ENCODE results near the gene C1orf21. TPM values are rescaled to one million over a fixed set of nuclear protein-coding genes. Genes with fewer than 3 reads are reported as not detected.
A peak's percentile ranks its signal among the peaks of the same experiment; 100 is the strongest.

Gene C1orf21
- total RNA-seq, 1 donor from 2014 or later, result 16.7 TPM

DNA sequence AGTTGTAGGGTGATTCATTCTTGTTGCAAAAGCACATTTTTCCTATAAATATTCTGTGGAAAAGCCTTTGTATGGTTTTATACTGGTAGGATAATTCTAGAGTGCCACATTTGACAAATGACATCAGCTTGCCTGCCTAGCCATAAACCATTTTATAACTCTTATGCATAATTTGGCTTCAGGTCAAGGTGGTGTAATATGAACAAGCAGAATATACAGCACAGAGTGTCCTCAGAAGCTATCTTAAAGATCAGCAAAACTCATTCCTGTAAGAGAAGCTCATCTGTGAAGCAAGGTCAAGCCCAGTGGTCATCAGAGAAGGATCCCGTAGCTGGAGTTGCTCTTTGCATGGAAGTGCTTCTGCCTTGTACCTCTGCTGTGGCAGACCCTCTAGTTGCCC lies 24.0 kb upstream of the C1orf21 start:
- H3K36me3 ChIP-seq (ENCODE audit: control insufficient read depth in 3 of 3, insufficient read depth in 3 of 3, low read length in 3 of 3), result no peaks in the 10 kb centered on the region
- H3K9ac ChIP-seq (ENCODE audit: low read depth in 1 of 3, low read length in 3 of 3), result no peak overlapping the region
- no peaks in the 10 kb centered on the region for H3K9me3 ChIP-seq (ENCODE audit: control insufficient read depth in 3 of 3, low read length in 3 of 3)
- no peak overlapping the region for H3K4me3 ChIP-seq (ENCODE audit: low read length in 3 of 3)
- H3K27ac ChIP-seq (ENCODE audit: low read depth, low read length), result no peak overlapping the region
- peaks cover 0 to 13% (median 3%) of the 10 kb centered on the region in 3 donors for H3K4me1 ChIP-seq (ENCODE audit: control insufficient read depth in 3 of 3, insufficient read depth in 3 of 3, low read length in 3 of 3)
- no peaks in the 10 kb centered on the region for H3K27me3 ChIP-seq (ENCODE audit: control insufficient read depth in 3 of 3, insufficient read depth in 3 of 3, low read length in 3 of 3)

DNA sequence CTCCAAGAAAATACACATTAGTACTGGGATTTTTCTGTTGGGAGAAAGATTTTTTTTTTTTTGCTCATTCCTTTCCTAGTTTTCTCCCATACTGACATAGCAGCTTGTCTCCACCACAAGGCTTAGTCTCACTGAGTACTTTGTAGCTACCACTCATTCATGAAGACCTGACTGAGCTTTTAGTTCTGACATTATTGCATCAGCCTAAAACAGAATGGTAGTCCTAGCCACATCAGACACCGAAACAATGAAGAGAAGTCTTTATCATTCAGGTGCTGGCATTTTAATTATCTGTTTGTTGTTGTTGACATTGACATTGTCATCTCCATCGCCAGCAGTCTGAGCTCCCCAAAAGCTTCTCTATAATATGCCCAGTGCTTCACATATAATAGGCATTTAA lies 21.1 kb upstream of the C1orf21 start:
- no peaks in the 10 kb centered on the region for H3K9me3 ChIP-seq (ENCODE audit: control insufficient read depth in 3 of 3, low read length in 3 of 3)
- H3K27ac ChIP-seq (ENCODE audit: low read depth, low read length), result no peak overlapping the region
- no peaks in the 10 kb centered on the region for H3K36me3 ChIP-seq (ENCODE audit: control insufficient read depth in 3 of 3, insufficient read depth in 3 of 3, low read length in 3 of 3)
- peaks cover 0 to 19% (median 7%) of the 10 kb centered on the region in 3 donors for H3K4me1 ChIP-seq (ENCODE audit: control insufficient read depth in 3 of 3, insufficient read depth in 3 of 3, low read length in 3 of 3)
- H3K27me3 ChIP-seq (ENCODE audit: control insufficient read depth in 3 of 3, insufficient read depth in 3 of 3, low read length in 3 of 3), result no peaks in the 10 kb centered on the region
- no peak overlapping the region for H3K9ac ChIP-seq (ENCODE audit: low read depth in 1 of 3, low read length in 3 of 3)
- H3K4me3 ChIP-seq (ENCODE audit: low read length in 3 of 3), result no peak overlapping the region

DNA sequence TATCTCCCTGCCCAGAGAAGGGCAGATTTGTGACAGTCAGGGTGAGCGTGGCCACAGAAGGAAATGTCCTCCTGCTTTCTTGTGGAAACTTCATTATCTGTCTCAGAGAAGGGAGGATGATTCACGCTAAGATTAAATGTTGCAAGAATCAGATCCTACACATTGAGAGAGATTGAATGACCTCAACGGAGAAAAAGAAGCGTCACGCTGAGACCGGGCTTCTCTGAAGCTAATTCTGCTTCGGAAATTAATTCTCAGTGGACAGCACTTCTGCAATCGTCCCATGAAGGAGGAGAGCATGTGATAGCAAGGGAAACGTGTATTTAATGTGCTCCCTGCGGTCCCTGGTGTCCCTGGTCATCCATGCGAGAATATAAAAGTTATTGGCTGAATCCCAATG lies 19.8 kb upstream of the C1orf21 start:
- H3K4me1 ChIP-seq (ENCODE audit: control insufficient read depth in 3 of 3, insufficient read depth in 3 of 3, low read length in 3 of 3), result peaks cover 0 to 19% (median 7%) of the 10 kb centered on the region in 3 donors
- no peaks in the 10 kb centered on the region for H3K27me3 ChIP-seq (ENCODE audit: control insufficient read depth in 3 of 3, insufficient read depth in 3 of 3, low read length in 3 of 3)
- H3K4me3 ChIP-seq (ENCODE audit: low read length in 3 of 3), result no peak overlapping the region
- no peak overlapping the region for H3K27ac ChIP-seq (ENCODE audit: low read depth, low read length)
- H3K9me3 ChIP-seq (ENCODE audit: control insufficient read depth in 3 of 3, low read length in 3 of 3), result no peaks in the 10 kb centered on the region
- no peak overlapping the region for H3K9ac ChIP-seq (ENCODE audit: low read depth in 1 of 3, low read length in 3 of 3)
- H3K36me3 ChIP-seq (ENCODE audit: control insufficient read depth in 3 of 3, insufficient read depth in 3 of 3, low read length in 3 of 3), result no peaks in the 10 kb centered on the region

GRCh38 chr1:184367427-184368038 lies 19.3 kb upstream of the C1orf21 start:
- Histone ChIP-seq H3K27me3 (ENCODE audit: control insufficient read depth in 3 of 3, insufficient read depth in 3 of 3, low read length in 3 of 3) (no peaks in the 10 kb centered on the region), H3K27ac (ENCODE audit: low read depth, low read length) (no peak overlapping the region), H3K4me1 (ENCODE audit: control insufficient read depth in 3 of 3, insufficient read depth in 3 of 3, low read length in 3 of 3) (peaks cover 0 to 19% (median 7%) of the 10 kb centered on the region in 3 donors), H3K4me3 (ENCODE audit: low read length in 3 of 3) (no peak overlapping the region), H3K9ac (ENCODE audit: low read depth in 1 of 3, low read length in 3 of 3) (no peak overlapping the region), H3K36me3 (ENCODE audit: control insufficient read depth in 3 of 3, insufficient read depth in 3 of 3, low read length in 3 of 3) (no peaks in the 10 kb centered on the region), H3K9me3 (ENCODE audit: control insufficient read depth in 3 of 3, low read length in 3 of 3) (no peaks in the 10 kb centered on the region)

DNA sequence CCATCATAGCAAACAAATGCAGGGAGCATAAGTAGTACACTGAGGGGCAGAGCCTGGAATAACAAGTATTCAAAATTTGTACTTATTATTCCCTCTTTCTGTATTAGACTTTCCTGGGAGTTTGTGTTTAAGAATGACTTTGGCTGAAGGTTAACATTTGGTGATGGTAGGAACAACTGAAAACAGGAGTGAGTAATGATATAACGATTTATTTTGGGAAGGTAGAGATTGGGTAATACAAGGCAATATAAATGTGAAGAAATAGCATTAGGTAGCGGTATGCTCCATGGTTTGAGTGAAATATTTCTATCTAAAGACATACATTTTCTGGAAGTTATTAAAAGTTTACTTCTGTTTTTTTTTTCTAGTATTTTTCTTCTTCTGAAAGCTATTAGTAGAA lies 18.5 kb upstream of the C1orf21 start:
- Histone ChIP-seq H3K4me3 (ENCODE audit: low read length in 3 of 3) (no peak overlapping the region), H3K36me3 (ENCODE audit: control insufficient read depth in 3 of 3, insufficient read depth in 3 of 3, low read length in 3 of 3) (no peaks in the 10 kb centered on the region), H3K9ac (ENCODE audit: low read depth in 1 of 3, low read length in 3 of 3) (no peak overlapping the region), H3K9me3 (ENCODE audit: control insufficient read depth in 3 of 3, low read length in 3 of 3) (no peaks in the 10 kb centered on the region), H3K27ac (ENCODE audit: low read depth, low read length) (peak overlapping the region; percentile 4), H3K4me1 (ENCODE audit: control insufficient read depth in 3 of 3, insufficient read depth in 3 of 3, low read length in 3 of 3) (peaks cover 0 to 12% (median 6%) of the 10 kb centered on the region in 3 donors), H3K27me3 (ENCODE audit: control insufficient read depth in 3 of 3, insufficient read depth in 3 of 3, low read length in 3 of 3) (no peaks in the 10 kb centered on the region)

DNA sequence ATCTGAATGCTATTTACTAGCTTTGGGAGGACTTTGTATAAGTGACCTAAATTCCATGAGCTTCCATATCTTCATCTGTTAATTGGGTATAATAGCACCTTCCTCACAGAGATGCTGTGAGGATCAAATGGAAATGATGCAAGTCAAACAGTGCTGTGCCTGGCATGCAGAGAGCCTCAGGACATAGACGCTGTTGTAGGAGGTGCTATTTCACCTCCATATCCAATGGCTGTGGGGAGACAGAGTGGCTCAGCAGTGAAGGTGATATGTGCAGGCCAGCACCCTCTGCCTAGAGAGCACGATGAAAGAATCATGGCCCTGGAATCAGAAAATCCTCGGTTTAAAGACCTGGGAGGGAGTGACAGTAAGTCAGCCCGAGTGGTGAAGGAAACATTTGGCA lies 16.0 kb upstream of the C1orf21 start:
- H3K36me3 ChIP-seq (ENCODE audit: control insufficient read depth in 3 of 3, insufficient read depth in 3 of 3, low read length in 3 of 3), result no peaks in the 10 kb centered on the region
- H3K27me3 ChIP-seq (ENCODE audit: control insufficient read depth in 3 of 3, insufficient read depth in 3 of 3, low read length in 3 of 3), result no peaks in the 10 kb centered on the region
- H3K27ac ChIP-seq (ENCODE audit: low read depth, low read length), result no peak overlapping the region
- H3K9me3 ChIP-seq (ENCODE audit: control insufficient read depth in 3 of 3, low read length in 3 of 3), result no peaks in the 10 kb centered on the region
- H3K4me1 ChIP-seq (ENCODE audit: control insufficient read depth in 3 of 3, insufficient read depth in 3 of 3, low read length in 3 of 3), result peaks cover 0 to 11% (median 6%) of the 10 kb centered on the region in 3 donors
- H3K4me3 ChIP-seq (ENCODE audit: low read length in 3 of 3), result no peak overlapping the region
- no peak overlapping the region for H3K9ac ChIP-seq (ENCODE audit: low read depth in 1 of 3, low read length in 3 of 3)

GRCh38 chr1:184373155-184373554 lies 13.7 kb upstream of the C1orf21 start:
- H3K27ac ChIP-seq (ENCODE audit: low read depth, low read length), result no peak overlapping the region
- peaks cover 0 to 3% (median 3%) of the 10 kb centered on the region in 3 donors for H3K4me1 ChIP-seq (ENCODE audit: control insufficient read depth in 3 of 3, insufficient read depth in 3 of 3, low read length in 3 of 3)
- H3K9ac ChIP-seq (ENCODE audit: low read depth in 1 of 3, low read length in 3 of 3), result no peak overlapping the region
- no peaks in the 10 kb centered on the region for H3K27me3 ChIP-seq (ENCODE audit: control insufficient read depth in 3 of 3, insufficient read depth in 3 of 3, low read length in 3 of 3)
- no peaks in the 10 kb centered on the region for H3K36me3 ChIP-seq (ENCODE audit: control insufficient read depth in 3 of 3, insufficient read depth in 3 of 3, low read length in 3 of 3)
- H3K9me3 ChIP-seq (ENCODE audit: control insufficient read depth in 3 of 3, low read length in 3 of 3), result no peaks in the 10 kb centered on the region
- H3K4me3 ChIP-seq (ENCODE audit: low read length in 3 of 3), result no peak overlapping the region

- Histone ChIP-seq H3K9me3 (ENCODE audit: control insufficient read depth in 3 of 3, low read length in 3 of 3) (no peaks in the 10 kb centered on the region), H3K27ac (ENCODE audit: low read depth, low read length) (no peak overlapping the region), H3K27me3 (ENCODE audit: control insufficient read depth in 3 of 3, insufficient read depth in 3 of 3, low read length in 3 of 3) (no peaks in the 10 kb centered on the region), H3K36me3 (ENCODE audit: control insufficient read depth in 3 of 3, insufficient read depth in 3 of 3, low read length in 3 of 3) (no peaks in the 10 kb centered on the region), H3K9ac (ENCODE audit: low read depth in 1 of 3, low read length in 3 of 3) (no peak overlapping the region), H3K4me3 (ENCODE audit: low read length in 3 of 3) (no peak overlapping the region), H3K4me1 (ENCODE audit: control insufficient read depth in 3 of 3, insufficient read depth in 3 of 3, low read length in 3 of 3) (peaks cover 0 to 7% (median 0%) of the 10 kb centered on the region in 3 donors)
Measured at GRCh38 chr1:184376369-184376768, 10.5 kb upstream of the C1orf21 start.

DNA sequence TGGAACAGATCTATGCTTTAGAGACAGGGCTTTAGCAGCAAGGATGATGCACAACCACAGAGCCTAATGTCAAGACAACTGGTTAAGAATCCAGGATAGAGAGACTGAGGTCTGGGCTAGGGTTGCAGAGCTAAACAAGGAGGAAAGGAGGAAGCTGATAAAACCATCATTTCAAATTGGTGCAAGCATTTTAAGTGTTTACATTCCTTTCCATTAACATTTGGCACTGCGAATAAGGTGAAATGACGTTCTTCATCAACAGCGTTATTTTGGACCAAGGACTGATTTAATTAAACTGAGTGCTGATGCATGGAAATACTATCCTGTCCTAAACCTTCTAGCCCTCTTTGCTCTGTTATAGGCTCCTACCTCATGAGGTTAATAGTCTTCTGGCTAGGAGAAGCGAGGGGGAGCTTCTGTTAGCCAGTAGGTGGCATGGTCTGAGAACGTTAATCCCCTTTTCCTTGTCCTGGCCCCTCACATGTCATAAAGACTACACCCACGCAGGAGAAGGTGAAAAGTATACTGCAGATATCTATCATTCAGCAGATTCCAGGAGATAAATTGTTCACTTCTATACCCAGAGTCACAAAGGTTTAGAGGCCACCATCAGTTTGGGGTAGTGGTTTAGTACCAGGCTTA lies 7.6 kb upstream of the C1orf21 start:
- Histone ChIP-seq H3K36me3 (ENCODE audit: control insufficient read depth in 3 of 3, insufficient read depth in 3 of 3, low read length in 3 of 3) (no peaks in the 10 kb centered on the region), H3K4me3 (ENCODE audit: low read length in 3 of 3) (no peak overlapping the region), H3K27me3 (ENCODE audit: control insufficient read depth in 3 of 3, insufficient read depth in 3 of 3, low read length in 3 of 3) (no peaks in the 10 kb centered on the region), H3K4me1 (ENCODE audit: control insufficient read depth in 3 of 3, insufficient read depth in 3 of 3, low read length in 3 of 3) (peaks cover 0 to 5% (median 0%) of the 10 kb centered on the region in 3 donors), H3K9ac (ENCODE audit: low read depth in 1 of 3, low read length in 3 of 3) (no peak overlapping the region), H3K9me3 (ENCODE audit: control insufficient read depth in 3 of 3, low read length in 3 of 3) (no peaks in the 10 kb centered on the region), H3K27ac (ENCODE audit: low read depth, low read length) (no peak overlapping the region)

DNA sequence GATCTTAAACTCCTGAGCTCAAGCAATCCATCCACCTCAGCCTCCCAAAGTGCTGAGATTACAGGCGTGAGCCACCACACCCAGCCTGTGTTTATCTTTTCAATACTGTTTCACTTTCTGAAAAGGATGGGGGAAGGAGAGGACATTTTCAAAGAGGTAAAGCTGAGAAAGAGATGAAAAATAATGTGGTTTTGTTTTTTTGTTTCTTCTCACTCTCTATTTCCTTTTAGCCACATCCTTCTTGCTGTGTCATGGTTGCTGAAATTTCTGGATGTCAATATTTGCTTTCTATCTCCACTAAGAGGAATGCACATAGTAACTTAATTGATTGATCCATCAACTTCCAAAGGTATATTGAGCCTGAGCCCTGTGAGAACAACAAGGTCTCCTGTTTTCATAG lies 6.4 kb upstream of the C1orf21 start:
- Histone ChIP-seq H3K4me3 (ENCODE audit: low read length in 3 of 3) (no peak overlapping the region), H3K4me1 (ENCODE audit: control insufficient read depth in 3 of 3, insufficient read depth in 3 of 3, low read length in 3 of 3) (peaks cover 0 to 5% (median 0%) of the 10 kb centered on the region in 3 donors), H3K9me3 (ENCODE audit: control insufficient read depth in 3 of 3, low read length in 3 of 3) (no peaks in the 10 kb centered on the region), H3K27me3 (ENCODE audit: control insufficient read depth in 3 of 3, insufficient read depth in 3 of 3, low read length in 3 of 3) (no peaks in the 10 kb centered on the region), H3K27ac (ENCODE audit: low read depth, low read length) (no peak overlapping the region), H3K9ac (ENCODE audit: low read depth in 1 of 3, low read length in 3 of 3) (no peak overlapping the region), H3K36me3 (ENCODE audit: control insufficient read depth in 3 of 3, insufficient read depth in 3 of 3, low read length in 3 of 3) (no peaks in the 10 kb centered on the region)
